ENCODE results near the gene SPEG. TPM values are rescaled to one million over a fixed set of nuclear protein-coding genes. Genes with fewer than 3 reads are reported as not detected.
A peak's percentile ranks its signal among the peaks of the same experiment; 100 is the strongest.

SPEG gene
- total RNA-seq, 6 donors from 2014 or later = 2.3 to 8.9 (median 4.9) TPM

DNA sequence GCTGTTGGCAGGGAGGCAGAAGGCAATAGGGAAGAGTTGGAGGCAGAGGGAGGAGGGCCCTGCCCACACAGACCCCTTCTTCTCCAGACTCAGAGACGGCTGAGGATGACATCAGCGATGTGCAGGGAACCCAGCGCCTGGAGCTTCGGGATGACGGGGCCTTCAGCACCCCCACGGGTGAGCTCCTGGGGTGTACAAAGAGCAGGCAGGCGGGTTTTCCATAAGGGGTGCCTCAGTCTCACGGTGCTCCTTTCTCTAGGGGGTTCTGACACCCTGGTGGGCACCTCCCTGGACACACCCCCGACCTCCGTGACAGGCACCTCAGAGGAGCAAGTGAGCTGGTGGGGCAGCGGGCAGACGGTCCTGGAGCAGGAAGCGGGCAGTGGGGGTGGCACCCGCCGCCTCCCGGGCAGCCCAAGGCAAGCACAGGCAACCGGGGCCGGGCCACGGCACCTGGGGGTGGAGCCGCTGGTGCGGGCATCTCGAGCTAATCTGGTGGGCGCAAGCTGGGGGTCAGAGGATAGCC is 10.0 kb downstream of the SPEG start:
- Histone ChIP-seq H3K9me3 (no peaks in the 10 kb centered on the region), H3K4me3 (no peak overlapping the region), H3K27me3 (peaks cover 0 to 40% (median 19%) of the 10 kb centered on the region in 4 donors), H3K36me3 (no peaks in the 10 kb centered on the region), H3K27ac (no peak overlapping the region), H3K4me1 (peaks cover 7 to 30% (median 18%) of the 10 kb centered on the region in 4 donors)
- DNase-seq (peak in 1 of 2 donors; percentile 82), ATAC-seq (ENCODE audit: low FRiP score in 2 of 2) (no peak)
- WGBS, 2 donors = 83% methylated on average over 21 to 23 of the region's 23 CpGs
- no peak for TF ChIP-seq POLR2A (IDR thresholded peaks at IDR 0.05)
- no peak for TF ChIP-seq EP300 (IDR thresholded peaks at IDR 0.05)
- TF ChIP-seq POLR2AphosphoS5 (IDR thresholded peaks at IDR 0.05) = no peak
- TF ChIP-seq, protein P1, sequence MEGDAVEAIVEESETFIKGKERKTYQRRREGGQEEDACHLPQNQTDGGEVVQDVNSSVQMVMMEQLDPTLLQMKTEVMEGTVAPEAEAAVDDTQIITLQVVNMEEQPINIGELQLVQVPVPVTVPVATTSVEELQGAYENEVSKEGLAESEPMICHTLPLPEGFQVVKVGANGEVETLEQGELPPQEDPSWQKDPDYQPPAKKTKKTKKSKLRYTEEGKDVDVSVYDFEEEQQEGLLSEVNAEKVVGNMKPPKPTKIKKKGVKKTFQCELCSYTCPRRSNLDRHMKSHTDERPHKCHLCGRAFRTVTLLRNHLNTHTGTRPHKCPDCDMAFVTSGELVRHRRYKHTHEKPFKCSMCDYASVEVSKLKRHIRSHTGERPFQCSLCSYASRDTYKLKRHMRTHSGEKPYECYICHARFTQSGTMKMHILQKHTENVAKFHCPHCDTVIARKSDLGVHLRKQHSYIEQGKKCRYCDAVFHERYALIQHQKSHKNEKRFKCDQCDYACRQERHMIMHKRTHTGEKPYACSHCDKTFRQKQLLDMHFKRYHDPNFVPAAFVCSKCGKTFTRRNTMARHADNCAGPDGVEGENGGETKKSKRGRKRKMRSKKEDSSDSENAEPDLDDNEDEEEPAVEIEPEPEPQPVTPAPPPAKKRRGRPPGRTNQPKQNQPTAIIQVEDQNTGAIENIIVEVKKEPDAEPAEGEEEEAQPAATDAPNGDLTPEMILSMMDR (IDR thresholded peaks at IDR 0.05) = no peak

DNA sequence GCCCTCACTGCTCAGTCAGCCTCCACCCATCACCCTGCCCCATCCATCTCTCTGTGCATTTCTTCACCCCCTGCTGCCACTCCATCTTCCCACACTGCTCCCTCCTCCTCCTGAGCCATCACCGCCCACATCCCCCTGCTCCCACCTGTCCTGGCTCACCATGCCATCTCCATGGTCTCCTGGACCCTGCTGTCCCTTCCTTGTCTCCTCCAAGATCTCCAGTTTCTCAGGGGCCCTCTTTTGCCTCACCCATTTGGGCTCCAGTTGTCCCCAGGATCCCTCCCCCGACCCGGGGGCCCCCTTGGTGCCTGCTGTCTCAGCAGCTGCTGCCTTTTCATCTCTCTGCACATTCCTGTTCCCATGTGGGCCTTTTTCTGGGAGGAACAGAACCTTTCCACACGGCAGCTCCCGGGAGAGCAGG is 10.6 kb downstream of the SPEG start:
- ATAC-seq (ENCODE audit: low FRiP score in 2 of 2) = no peak
- Histone ChIP-seq H3K27me3 (peaks cover 0 to 40% (median 19%) of the 10 kb centered on the region in 4 donors), H3K4me3 (no peak overlapping the region), H3K4me1 (peaks cover 7 to 30% (median 18%) of the 10 kb centered on the region in 4 donors), H3K36me3 (no peaks in the 10 kb centered on the region), H3K9me3 (no peaks in the 10 kb centered on the region), H3K27ac (no peak overlapping the region)
- TF ChIP-seq POLR2AphosphoS5 (IDR thresholded peaks at IDR 0.05) (no peak), POLR2A (IDR thresholded peaks at IDR 0.05) (no peak), EP300 (IDR thresholded peaks at IDR 0.05) (no peak)
- TF ChIP-seq, protein P1 (IDR thresholded peaks at IDR 0.05) = no peak
- 52 to 68% methylated on average over 5 of the region's 5 CpGs for whole genome bisulfite sequencing, 2 donors
- no peak for DNase-seq

DNA sequence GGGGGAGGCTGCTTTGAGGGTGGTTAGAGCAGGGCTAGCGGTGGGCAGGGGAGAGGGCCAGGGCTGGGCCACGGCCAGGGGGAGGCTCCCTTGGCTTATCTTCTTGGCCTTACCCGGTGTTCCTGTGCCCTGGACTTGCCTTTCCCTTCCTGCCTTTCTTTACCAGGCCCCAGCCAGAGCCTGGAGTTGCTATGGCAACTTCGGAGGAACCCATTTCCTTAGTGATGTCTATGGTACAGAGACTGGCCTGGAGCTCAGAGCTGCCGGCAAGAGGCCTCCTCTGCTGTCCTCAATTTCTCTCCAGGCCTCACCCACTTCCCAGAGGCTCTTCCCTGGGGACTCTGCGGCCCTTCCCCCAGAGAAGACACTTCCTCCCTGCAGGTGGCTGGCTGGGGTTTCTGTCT is 11.5 kb downstream of the SPEG start:
- Histone ChIP-seq H3K27me3 (peaks cover 0 to 37% (median 18%) of the 10 kb centered on the region in 4 donors), H3K9me3 (no peaks in the 10 kb centered on the region), H3K36me3 (no peaks in the 10 kb centered on the region), H3K4me3 (no peak overlapping the region), H3K27ac (no peak overlapping the region), H3K4me1 (peaks cover 7 to 25% (median 17%) of the 10 kb centered on the region in 4 donors)
- DNase-seq (peak in 1 of 2 donors; percentile 52), ATAC-seq (ENCODE audit: low FRiP score in 2 of 2) (no peak)
- WGBS, 2 donors = 35 to 42% methylated on average over 4 to 6 of the region's 6 CpGs
- TF ChIP-seq POLR2A (IDR thresholded peaks at IDR 0.05) = no peak
- TF ChIP-seq EP300 (IDR thresholded peaks at IDR 0.05) = no peak
- TF ChIP-seq, protein P1 (IDR thresholded peaks at IDR 0.05) = no peak
- TF ChIP-seq POLR2AphosphoS5 (IDR thresholded peaks at IDR 0.05) = no peak

DNA sequence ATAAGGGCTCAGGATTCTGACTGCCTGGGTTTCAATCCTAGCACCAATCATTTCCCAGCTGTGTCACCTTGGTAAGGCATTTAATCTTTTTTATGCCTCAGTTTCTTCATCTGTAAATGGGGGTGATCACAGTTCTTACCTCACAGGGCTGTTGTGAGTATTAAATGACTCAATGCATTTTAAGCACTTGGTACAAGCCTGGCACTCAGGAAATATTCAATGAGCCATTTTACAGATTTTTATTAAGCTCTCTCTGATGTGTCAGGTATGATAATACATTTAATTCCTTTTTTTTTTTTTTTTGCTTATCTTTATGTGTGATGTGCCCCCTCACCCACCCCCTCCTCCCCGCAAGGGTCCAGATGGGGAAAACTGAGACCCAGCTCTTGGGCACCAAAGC is 12.0 kb downstream of the SPEG start:
- TF ChIP-seq POLR2AphosphoS5 (IDR thresholded peaks at IDR 0.05) = no peak
- no peak for TF ChIP-seq POLR2A (IDR thresholded peaks at IDR 0.05)
- TF ChIP-seq EP300 (IDR thresholded peaks at IDR 0.05) = no peak
- TF ChIP-seq, protein P1 (IDR thresholded peaks at IDR 0.05) = no peak
- 95 to 100% methylated on average over 1 of the region's 1 CpG for WGBS, 2 donors
- peaks cover 0 to 32% (median 16%) of the 10 kb centered on the region in 4 donors for H3K27me3 ChIP-seq
- DNase-seq = no peak
- H3K36me3 ChIP-seq = no peaks in the 10 kb centered on the region
- no peak overlapping the region for H3K4me3 ChIP-seq
- no peak for ATAC-seq (ENCODE audit: low FRiP score in 2 of 2)
- H3K27ac ChIP-seq = no peak overlapping the region
- H3K4me1 ChIP-seq = peaks cover 3 to 19% (median 11%) of the 10 kb centered on the region in 4 donors
- H3K9me3 ChIP-seq = no peaks in the 10 kb centered on the region

Measured in upper lobe of left lung (tissue), 6 donors.